Tibial nerve (tissue), 4 donors: ENCODE data around the gene NDUFA11.

Source experiments
- CTCF ChIP-seq, 5 experiments: fragments of 200-600 bp in 3 of 5; fragments of 450-650 bp in 2 of 5; sonication (generic) in 3 of 5; IDR thresholded peaks; one replicate each; pipeline ENCODE4 v1.5.1; 2016 to 2019; ENCODE audit warnings: antibody characterized with exemption in 5 of 5, mild to moderate bottlenecking in 3 of 5, moderate library complexity in 2 of 5
- EP300 ChIP-seq, 2 donors: sonication (generic); formaldehyde crosslinking; IDR thresholded peaks; one replicate each; pipeline ENCODE4 v1.6.1; 2017; ENCODE audit warnings: antibody characterized with exemption in 2 of 2, mild to moderate bottlenecking in 1 of 2
- POLR2A ChIP-seq, 2 donors: fragments of 450-650 bp; IDR thresholded peaks; one replicate each; pipeline ENCODE4 v1.6.1; 2017; ENCODE audit warnings: antibody characterized with exemption in 2 of 2, mild to moderate bottlenecking in 2 of 2, moderate library complexity in 2 of 2

- TF ChIP-seq CTCF (IDR thresholded peaks at IDR 0.05) (no peak), EP300 (IDR thresholded peaks at IDR 0.05) (no peak), POLR2A (IDR thresholded peaks at IDR 0.05) (no peak)
Observed at GRCh38 chr19:5891572-5891937, 12.0 kb downstream of the NDUFA11 start.
